SK-N-SH (cell line): ENCODE results near the gene INPP5B. TPM values are rescaled to one million over a fixed set of nuclear protein-coding genes. Genes with fewer than 3 reads are reported as not detected.
"Not testable (repeated sequence)": the region's sequence is repeated elsewhere in the genome, so short reads cannot be mapped to it uniquely, and the experiment has no call there.

Source experiments
- CTCF ChIA-PET: fragments of 300-600, 350-600 bp; formaldehyde crosslinking; extraction: SDS; loops from one replicate; lab custom pipeline; 2021; lab: Yijun Ruan, JAX
- POLR2A ChIA-PET: fragments of 350-600 bp; sonication (Branson Sonifier 250); formaldehyde crosslinking; extraction: SDS; loops from one replicate; lab custom pipeline; 2020; ENCODE audit warnings: antibody characterized with exemption, inconsistent platforms; lab: Yijun Ruan, JAX
- DNase-seq: peaks from one replicate; pipeline ENCODE4 v3.0.0; 2012
- H2AFZ ChIP-seq: fragments of 200-600 bp; sonication (generic); 2 replicates; pipeline ENCODE4 v1.8.1; 2016; ENCODE audit warnings: antibody characterized with exemption, mild to moderate bottlenecking, low read depth
- H3F3A ChIP-seq: fragments of 200-600 bp; sonication (generic); replicated peaks from 2 replicates; pipeline ENCODE3; 2016; ENCODE audit warnings: antibody characterized with exemption, mild to moderate bottlenecking; ENCODE audit not compliant: insufficient read depth
- H3K27ac ChIP-seq, 2 experiments: fragments of 200-500 bp in 1 of 2; fragments of 200-600 bp in 1 of 2; sonication (Bioruptor generic) in 1 of 2; sonication (generic), shearing (Covaris generic) in 1 of 2; 2 replicates each; pipeline versions ENCODE4 v1.5.1 to v1.6.1; 2014 to 2016; ENCODE audit warnings: low read depth in 2 of 2, inconsistent platforms in 1 of 2, low read length in 1 of 2, mild to moderate bottlenecking in 1 of 2, mixed read lengths in 1 of 2
- H3K27me3 ChIP-seq: fragments of 200-600 bp; sonication (generic), shearing (Covaris generic); 2 replicates; pipeline ENCODE4 v1.6.1; 2016; ENCODE audit warnings: mixed run types; ENCODE audit not compliant: insufficient read depth
- H3K36me3 ChIP-seq, 2 experiments: fragments of 200-500 bp in 1 of 2; fragments of 200-600 bp in 1 of 2; sonication (Bioruptor generic) in 1 of 2; sonication (generic) in 1 of 2; replicated peaks in 1 of 2; 2 replicates each; pipeline versions ENCODE3 to v1.5.1; 2014 to 2016; ENCODE audit warnings: low read length in 1 of 2, mild to moderate bottlenecking in 1 of 2; ENCODE audit not compliant: insufficient read depth in 2 of 2, control insufficient read depth in 1 of 2
- H3K4me1 ChIP-seq, 2 experiments: fragments of 200-500 bp in 1 of 2; fragments of 200-600 bp in 1 of 2; sonication (Bioruptor generic) in 1 of 2; sonication (generic), shearing (Covaris generic) in 1 of 2; 2 replicates each; pipeline versions ENCODE4 v1.5.1 to v1.6.1; 2014 to 2016; ENCODE audit warnings: low read depth in 1 of 2, low read length in 1 of 2, mixed run types in 1 of 2; ENCODE audit not compliant: insufficient read depth in 2 of 2, control insufficient read depth in 1 of 2
- H3K4me2 ChIP-seq: fragments of 200-600 bp; sonication (generic), shearing (Covaris generic); 2 replicates; pipeline ENCODE4 v1.6.1; 2017; ENCODE audit warnings: mixed run types
- H3K4me3 ChIP-seq, 2 experiments: fragments of 200-500 bp in 1 of 2; fragments of 200-600 bp in 1 of 2; sonication (Bioruptor generic) in 1 of 2; sonication (generic), shearing (Covaris generic) in 1 of 2; 2 replicates each; pipeline versions ENCODE4 v1.5.1 to v1.8.1; 2014 to 2016; ENCODE audit warnings: low read depth in 2 of 2, inconsistent platforms in 1 of 2, low read length in 1 of 2, mild to moderate bottlenecking in 1 of 2, mixed read lengths in 1 of 2, moderate library complexity in 1 of 2
- H3K79me2 ChIP-seq: fragments of 200-600 bp; sonication (generic); 2 replicates; pipeline ENCODE4 v1.8.1; 2017; ENCODE audit warnings: mild to moderate bottlenecking; ENCODE audit not compliant: insufficient read depth
- H3K9ac ChIP-seq: fragments of 200-600 bp; sonication (generic); 2 replicates; pipeline ENCODE4 v1.6.1; 2017; ENCODE audit warnings: mixed run types
- H3K9me2 ChIP-seq: fragments of 200-600 bp; sonication (generic); 2 replicates; pipeline ENCODE4 v1.6.1; 2017; ENCODE audit warnings: mixed run types
- H3K9me3 ChIP-seq: fragments of 200-600 bp; sonication (generic); 2 replicates; pipeline ENCODE4 v1.6.1; 2017; ENCODE audit warnings: mixed run types, mild to moderate bottlenecking, moderate library complexity
- H4K20me1 ChIP-seq: fragments of 200-600 bp; sonication (generic); 2 replicates; pipeline ENCODE4 v1.6.1; 2017; ENCODE audit warnings: mild to moderate bottlenecking, mixed run types; ENCODE audit not compliant: insufficient read depth
- EZH2phosphoT487 ChIP-seq: fragments of 200-600 bp; sonication (generic); IDR thresholded peaks from 2 replicates; pipeline ENCODE4 v1.6.1; 2017; ENCODE audit warnings: low read depth, mixed run types, mild to moderate bottlenecking, antibody characterized with exemption, moderate library complexity, borderline replicate concordance
- FOSL2 ChIP-seq: IDR thresholded peaks from 2 replicates; pipeline ENCODE4 v1.4.0; 2012; ENCODE audit warnings: low read depth, mild to moderate bottlenecking, moderate library complexity, borderline replicate concordance
- FOXJ3 ChIP-seq: sonication (generic); formaldehyde crosslinking; IDR thresholded peaks from 2 replicates; pipeline ENCODE4 v1.5.1; 2020; ENCODE audit warnings: mild to moderate bottlenecking, missing genetic modification reagents
- FOXM1 ChIP-seq: IDR thresholded peaks from 2 replicates; pipeline ENCODE4 v1.4.0; 2012; ENCODE audit warnings: low read depth, mild to moderate bottlenecking
- GATA2 ChIP-seq: sonication (generic); formaldehyde crosslinking; IDR thresholded peaks from 2 replicates; pipeline ENCODE4 v1.5.0; 2020; ENCODE audit warnings: mild to moderate bottlenecking, missing genetic modification reagents
- MEF2A ChIP-seq: IDR thresholded peaks from 2 replicates; pipeline ENCODE4 v1.4.0; 2012; ENCODE audit warnings: low read depth, borderline replicate concordance
- NRF1 ChIP-seq: IDR thresholded peaks from 2 replicates; pipeline ENCODE4 v1.6.1; 2012; ENCODE audit warnings: low read depth, mild to moderate bottlenecking, low read length
- POLR2AphosphoS5 ChIP-seq: IDR thresholded peaks from 2 replicates; pipeline ENCODE4 v1.6.1; 2012; ENCODE audit warnings: low read depth, low read length
- RFX5 ChIP-seq: IDR thresholded peaks from 2 replicates; pipeline ENCODE4 v1.6.1; 2012; ENCODE audit warnings: mild to moderate bottlenecking, improper control_type of control experiment, low read length
- RXRA ChIP-seq: IDR thresholded peaks from 2 replicates; pipeline ENCODE4 v1.4.0; 2012; ENCODE audit warnings: low read depth, mild to moderate bottlenecking, borderline replicate concordance
- SMC3 ChIP-seq: IDR thresholded peaks from 2 replicates; pipeline ENCODE4 v1.6.1; 2012; ENCODE audit warnings: low read depth, low read length, improper control_type of control experiment
- TAF1 ChIP-seq: IDR thresholded peaks from 2 replicates; pipeline ENCODE4 v1.6.1; 2012; ENCODE audit warnings: low read depth, mild to moderate bottlenecking, low read length, moderate library complexity, borderline replicate concordance
- TCF12 ChIP-seq: IDR thresholded peaks from 2 replicates; pipeline ENCODE4 v1.4.0; 2012
- TEAD4 ChIP-seq: IDR thresholded peaks from 2 replicates; pipeline ENCODE4 v1.4.0; 2012; ENCODE audit warnings: mild to moderate bottlenecking, borderline replicate concordance; ENCODE audit not compliant: insufficient read depth
- WGBS: methylation state at CpG from one replicate; pipeline ENCODE4 v1.1.6; 2017; ENCODE audit warnings: low lambda C conversion rate; 5-methylcytosine and 5-hydroxymethylcytosine counted together
- polyA plus RNA-seq, 3 experiments: library from polyadenylated mRNA; depleted of rRNA; stranded (reverse); fragments of >200 nt; gene quantifications; 2 replicates each; pipeline ENCODE4 v1.2.3, GENCODE V29; 2012
- TF ChIP-seq, protein P1 (sequence below): fragments of 150-350 bp; IDR thresholded peaks from 2 replicates; pipeline ENCODE4 v1.6.1; 2017; ENCODE audit warnings: antibody characterized with exemption, low read length, low read depth, borderline replicate concordance
- TF ChIP-seq, protein P2 (sequence below): IDR thresholded peaks from 2 replicates; pipeline ENCODE4 v1.4.0; 2012; ENCODE audit warnings: low read depth, borderline replicate concordance
- TF ChIP-seq, protein P3 (sequence below): IDR thresholded peaks from 2 replicates; pipeline ENCODE4 v1.4.0; 2012; ENCODE audit warnings: low read depth, borderline replicate concordance
- TF ChIP-seq, protein P4 (sequence below): IDR thresholded peaks from 2 replicates; pipeline ENCODE4 v1.6.1; 2012; ENCODE audit warnings: mild to moderate bottlenecking, low read depth, low read length, moderate library complexity

Gene INPP5B
- polyA plus RNA-seq, 1 of the 3 experiments (the other 2 are of a cell fraction), result 10.5 TPM

DNA sequence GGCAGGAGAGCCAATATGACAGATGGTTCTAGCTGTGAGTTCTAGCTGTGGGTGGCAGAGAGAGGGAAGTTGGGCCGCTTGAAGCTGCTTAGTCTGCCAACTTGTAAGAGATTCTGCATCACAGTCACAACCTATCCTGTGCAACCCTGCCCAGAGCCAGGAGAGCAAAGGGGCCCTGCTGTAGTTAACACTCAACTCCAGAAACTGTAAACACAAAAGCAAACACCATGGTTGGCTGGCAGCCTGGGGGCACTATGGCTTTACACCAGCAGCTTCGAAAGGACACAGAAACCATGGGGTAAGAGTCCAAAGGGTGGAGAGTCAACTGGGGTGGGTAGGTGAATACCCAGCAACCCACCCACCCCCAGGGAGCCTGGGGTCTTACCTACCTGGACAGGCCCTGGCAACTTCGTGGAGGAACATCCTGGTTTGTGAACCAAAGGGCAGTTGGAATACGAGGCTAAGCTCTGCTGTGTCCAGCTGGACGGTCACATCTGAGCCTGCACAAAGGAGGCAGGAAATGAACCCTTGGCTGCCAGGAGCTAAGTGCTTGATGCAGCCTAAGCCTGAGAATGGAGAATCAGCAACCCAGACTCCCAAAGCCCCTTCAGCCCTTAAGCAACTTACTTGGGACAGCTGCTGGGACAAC lies 6.4 kb downstream of the INPP5B start:
- no peak overlapping the region for H3K27ac ChIP-seq
- H3K4me3 ChIP-seq, result no peak overlapping the region
- no peaks in the 10 kb centered on the region for H3K9me2 ChIP-seq
- TF ChIP-seq TCF12 (no peak), TAF1 (no peak), POLR2AphosphoS5 (no peak), FOSL2 (no peak), GATA2 (CRISPR knock-in tag) (no peak), EZH2phosphoT487 (no peak), RFX5 (no peak), TEAD4 (no peak), RXRA (no peak), SMC3 (no peak), NRF1 (no peak), MEF2A (no peak), FOXJ3 (CRISPR knock-in tag) (no peak), FOXM1 (no peak)
- TF ChIP-seq, protein P1, sequence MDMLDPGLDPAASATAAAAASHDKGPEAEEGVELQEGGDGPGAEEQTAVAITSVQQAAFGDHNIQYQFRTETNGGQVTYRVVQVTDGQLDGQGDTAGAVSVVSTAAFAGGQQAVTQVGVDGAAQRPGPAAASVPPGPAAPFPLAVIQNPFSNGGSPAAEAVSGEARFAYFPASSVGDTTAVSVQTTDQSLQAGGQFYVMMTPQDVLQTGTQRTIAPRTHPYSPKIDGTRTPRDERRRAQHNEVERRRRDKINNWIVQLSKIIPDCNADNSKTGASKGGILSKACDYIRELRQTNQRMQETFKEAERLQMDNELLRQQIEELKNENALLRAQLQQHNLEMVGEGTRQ, result no peak
- TF ChIP-seq, protein P2, sequence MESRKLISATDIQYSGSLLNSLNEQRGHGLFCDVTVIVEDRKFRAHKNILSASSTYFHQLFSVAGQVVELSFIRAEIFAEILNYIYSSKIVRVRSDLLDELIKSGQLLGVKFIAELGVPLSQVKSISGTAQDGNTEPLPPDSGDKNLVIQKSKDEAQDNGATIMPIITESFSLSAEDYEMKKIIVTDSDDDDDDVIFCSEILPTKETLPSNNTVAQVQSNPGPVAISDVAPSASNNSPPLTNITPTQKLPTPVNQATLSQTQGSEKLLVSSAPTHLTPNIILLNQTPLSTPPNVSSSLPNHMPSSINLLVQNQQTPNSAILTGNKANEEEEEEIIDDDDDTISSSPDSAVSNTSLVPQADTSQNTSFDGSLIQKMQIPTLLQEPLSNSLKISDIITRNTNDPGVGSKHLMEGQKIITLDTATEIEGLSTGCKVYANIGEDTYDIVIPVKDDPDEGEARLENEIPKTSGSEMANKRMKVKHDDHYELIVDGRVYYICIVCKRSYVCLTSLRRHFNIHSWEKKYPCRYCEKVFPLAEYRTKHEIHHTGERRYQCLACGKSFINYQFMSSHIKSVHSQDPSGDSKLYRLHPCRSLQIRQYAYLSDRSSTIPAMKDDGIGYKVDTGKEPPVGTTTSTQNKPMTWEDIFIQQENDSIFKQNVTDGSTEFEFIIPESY, result no peak
- TF ChIP-seq, protein P3, sequence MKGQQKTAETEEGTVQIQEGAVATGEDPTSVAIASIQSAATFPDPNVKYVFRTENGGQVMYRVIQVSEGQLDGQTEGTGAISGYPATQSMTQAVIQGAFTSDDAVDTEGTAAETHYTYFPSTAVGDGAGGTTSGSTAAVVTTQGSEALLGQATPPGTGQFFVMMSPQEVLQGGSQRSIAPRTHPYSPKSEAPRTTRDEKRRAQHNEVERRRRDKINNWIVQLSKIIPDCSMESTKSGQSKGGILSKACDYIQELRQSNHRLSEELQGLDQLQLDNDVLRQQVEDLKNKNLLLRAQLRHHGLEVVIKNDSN, result no peak
- TF ChIP-seq, protein P4, sequence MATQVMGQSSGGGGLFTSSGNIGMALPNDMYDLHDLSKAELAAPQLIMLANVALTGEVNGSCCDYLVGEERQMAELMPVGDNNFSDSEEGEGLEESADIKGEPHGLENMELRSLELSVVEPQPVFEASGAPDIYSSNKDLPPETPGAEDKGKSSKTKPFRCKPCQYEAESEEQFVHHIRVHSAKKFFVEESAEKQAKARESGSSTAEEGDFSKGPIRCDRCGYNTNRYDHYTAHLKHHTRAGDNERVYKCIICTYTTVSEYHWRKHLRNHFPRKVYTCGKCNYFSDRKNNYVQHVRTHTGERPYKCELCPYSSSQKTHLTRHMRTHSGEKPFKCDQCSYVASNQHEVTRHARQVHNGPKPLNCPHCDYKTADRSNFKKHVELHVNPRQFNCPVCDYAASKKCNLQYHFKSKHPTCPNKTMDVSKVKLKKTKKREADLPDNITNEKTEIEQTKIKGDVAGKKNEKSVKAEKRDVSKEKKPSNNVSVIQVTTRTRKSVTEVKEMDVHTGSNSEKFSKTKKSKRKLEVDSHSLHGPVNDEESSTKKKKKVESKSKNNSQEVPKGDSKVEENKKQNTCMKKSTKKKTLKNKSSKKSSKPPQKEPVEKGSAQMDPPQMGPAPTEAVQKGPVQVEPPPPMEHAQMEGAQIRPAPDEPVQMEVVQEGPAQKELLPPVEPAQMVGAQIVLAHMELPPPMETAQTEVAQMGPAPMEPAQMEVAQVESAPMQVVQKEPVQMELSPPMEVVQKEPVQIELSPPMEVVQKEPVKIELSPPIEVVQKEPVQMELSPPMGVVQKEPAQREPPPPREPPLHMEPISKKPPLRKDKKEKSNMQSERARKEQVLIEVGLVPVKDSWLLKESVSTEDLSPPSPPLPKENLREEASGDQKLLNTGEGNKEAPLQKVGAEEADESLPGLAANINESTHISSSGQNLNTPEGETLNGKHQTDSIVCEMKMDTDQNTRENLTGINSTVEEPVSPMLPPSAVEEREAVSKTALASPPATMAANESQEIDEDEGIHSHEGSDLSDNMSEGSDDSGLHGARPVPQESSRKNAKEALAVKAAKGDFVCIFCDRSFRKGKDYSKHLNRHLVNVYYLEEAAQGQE, result no peak
- peaks cover 8 to 19% of the 10 kb centered on the region in 2 experiments for H3K36me3 ChIP-seq
- WGBS, result 94% methylated on average over 4 of the region's 5 CpGs
- H3K9ac ChIP-seq, result no peak overlapping the region
- H3K27me3 ChIP-seq, result no peaks in the 10 kb centered on the region
- H3K9me3 ChIP-seq, result no peaks in the 10 kb centered on the region
- H3K4me2 ChIP-seq, result no peak overlapping the region
- H3K79me2 ChIP-seq, result peaks cover 6% of the 10 kb centered on the region; the same call in 1 of the 2 replicates
- CTCF ChIA-PET, result interaction anchor here (1.0 kb wide), 1 partner anchor 81 kb away, joined by 3 read pairs; the partner anchor contains the start of gene MTF1
- no peaks in the 10 kb centered on the region for H4K20me1 ChIP-seq
- no peaks in the 10 kb centered on the region for H3K4me1 ChIP-seq
- no peak overlapping the region for H2AFZ ChIP-seq
- DNase-seq, result no peak
- POLR2A ChIA-PET, result interaction anchor here (1.4 kb wide), 1 partner anchor 9 kb away, joined by 5 read pairs; no protein-coding TSS in a partner anchor
- no peaks in the 10 kb centered on the region for H3F3A ChIP-seq

DNA sequence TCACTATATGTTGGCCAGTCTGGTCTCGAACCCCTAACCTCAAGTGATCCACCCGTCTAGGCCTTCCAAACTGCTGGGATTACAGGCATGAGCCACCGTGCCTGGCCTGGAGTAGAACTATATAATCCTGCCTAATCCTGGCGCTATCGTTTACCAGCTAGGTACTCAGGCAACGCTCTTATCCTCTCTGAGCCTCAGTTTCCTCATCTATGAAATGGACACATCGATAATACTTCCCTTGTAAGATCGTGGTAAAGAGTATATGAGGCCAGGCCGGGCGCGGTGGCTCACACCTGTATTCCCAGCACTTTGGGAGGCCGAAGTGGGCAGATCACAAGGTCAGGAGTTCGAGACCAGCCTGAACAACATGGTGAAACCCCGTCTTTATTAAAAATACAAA lies 10.1 kb downstream of the INPP5B start:
- H3K4me1 ChIP-seq, H3K4me3 ChIP-seq, H3K27ac ChIP-seq, H3K79me2 ChIP-seq, H3K27me3 ChIP-seq, H4K20me1 ChIP-seq, H3K9ac ChIP-seq, DNase-seq, POLR2A ChIA-PET, H2AFZ ChIP-seq, H3K9me2 ChIP-seq, H3K4me2 ChIP-seq, H3K9me3 ChIP-seq: not testable (repeated sequence)
- Histone ChIP-seq H3F3A (peaks cover 18% of the 10 kb centered on the region), H3K36me3 (peaks cover 8 to 25% of the 10 kb centered on the region in 2 experiments)
- CTCF ChIA-PET, result interaction anchor here (1.1 kb wide), 1 partner anchor 50 kb away, joined by 3 read pairs; no protein-coding TSS in a partner anchor
- 96% methylated on average over 14 of the region's 14 CpGs for WGBS
